ENCODE data around the gene CCDC178. TPM values are rescaled to one million over a fixed set of nuclear protein-coding genes. Genes with fewer than 3 reads are reported as not detected.

CCDC178 gene
- total and polyA plus RNA-seq, 2 donors from 2014 or later = 3.7 to 4.6 TPM

DNA sequence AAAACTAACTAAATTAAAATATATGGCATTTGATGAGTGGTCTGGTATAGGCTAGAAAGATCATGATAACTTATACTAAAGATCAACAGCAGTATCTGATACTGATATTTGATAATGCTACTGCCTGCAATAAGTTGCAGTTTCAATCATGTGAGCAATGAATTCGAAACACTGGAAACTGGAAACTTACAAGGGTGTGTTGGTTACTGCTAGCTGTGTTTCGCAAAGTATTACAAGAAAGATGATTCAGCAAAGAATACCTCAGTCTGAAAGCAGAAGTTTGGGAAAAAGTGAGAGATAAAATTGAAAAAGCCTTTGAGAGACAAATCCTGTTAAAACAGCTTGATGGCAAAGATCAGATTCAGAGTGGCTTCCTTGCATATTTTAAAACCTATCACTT, 294.5 kb downstream of the CCDC178 start:
- Histone ChIP-seq H3K9me3 (ENCODE audit: control insufficient read depth in 2 of 3, insufficient read depth in 1 of 3, low read length in 3 of 3) (peaks cover 0 to 2% (median 0%) of the 10 kb centered on the region in 3 donors), H3K27me3 (ENCODE audit: control insufficient read depth, insufficient read depth, low read length) (no peaks in the 10 kb centered on the region), H3K27ac (ENCODE audit: low read depth in 2 of 2, low read length in 2 of 2) (no peak overlapping the region), H3K4me3 (ENCODE audit: low read length in 3 of 3) (no peak overlapping the region), H3K9ac (ENCODE audit: low read length in 3 of 3) (no peak overlapping the region), H3K36me3 (ENCODE audit: control insufficient read depth in 2 of 3, insufficient read depth in 3 of 3, low read length in 3 of 3) (no peaks in the 10 kb centered on the region), H3K4me1 (ENCODE audit: control insufficient read depth in 2 of 3, insufficient read depth in 2 of 3, low read depth in 1 of 3, low read length in 3 of 3) (no peaks in the 10 kb centered on the region)
- intact Hi-C loops (cut with DNase I) = no loop called here
- TF ChIP-seq, protein P1, sequence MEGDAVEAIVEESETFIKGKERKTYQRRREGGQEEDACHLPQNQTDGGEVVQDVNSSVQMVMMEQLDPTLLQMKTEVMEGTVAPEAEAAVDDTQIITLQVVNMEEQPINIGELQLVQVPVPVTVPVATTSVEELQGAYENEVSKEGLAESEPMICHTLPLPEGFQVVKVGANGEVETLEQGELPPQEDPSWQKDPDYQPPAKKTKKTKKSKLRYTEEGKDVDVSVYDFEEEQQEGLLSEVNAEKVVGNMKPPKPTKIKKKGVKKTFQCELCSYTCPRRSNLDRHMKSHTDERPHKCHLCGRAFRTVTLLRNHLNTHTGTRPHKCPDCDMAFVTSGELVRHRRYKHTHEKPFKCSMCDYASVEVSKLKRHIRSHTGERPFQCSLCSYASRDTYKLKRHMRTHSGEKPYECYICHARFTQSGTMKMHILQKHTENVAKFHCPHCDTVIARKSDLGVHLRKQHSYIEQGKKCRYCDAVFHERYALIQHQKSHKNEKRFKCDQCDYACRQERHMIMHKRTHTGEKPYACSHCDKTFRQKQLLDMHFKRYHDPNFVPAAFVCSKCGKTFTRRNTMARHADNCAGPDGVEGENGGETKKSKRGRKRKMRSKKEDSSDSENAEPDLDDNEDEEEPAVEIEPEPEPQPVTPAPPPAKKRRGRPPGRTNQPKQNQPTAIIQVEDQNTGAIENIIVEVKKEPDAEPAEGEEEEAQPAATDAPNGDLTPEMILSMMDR (IDR thresholded peaks at IDR 0.05; ENCODE audit: borderline replicate concordance, extremely low read depth, insufficient read depth) = no peak
- no peak for DNase-seq
- no peak for FAIRE-seq

DNA sequence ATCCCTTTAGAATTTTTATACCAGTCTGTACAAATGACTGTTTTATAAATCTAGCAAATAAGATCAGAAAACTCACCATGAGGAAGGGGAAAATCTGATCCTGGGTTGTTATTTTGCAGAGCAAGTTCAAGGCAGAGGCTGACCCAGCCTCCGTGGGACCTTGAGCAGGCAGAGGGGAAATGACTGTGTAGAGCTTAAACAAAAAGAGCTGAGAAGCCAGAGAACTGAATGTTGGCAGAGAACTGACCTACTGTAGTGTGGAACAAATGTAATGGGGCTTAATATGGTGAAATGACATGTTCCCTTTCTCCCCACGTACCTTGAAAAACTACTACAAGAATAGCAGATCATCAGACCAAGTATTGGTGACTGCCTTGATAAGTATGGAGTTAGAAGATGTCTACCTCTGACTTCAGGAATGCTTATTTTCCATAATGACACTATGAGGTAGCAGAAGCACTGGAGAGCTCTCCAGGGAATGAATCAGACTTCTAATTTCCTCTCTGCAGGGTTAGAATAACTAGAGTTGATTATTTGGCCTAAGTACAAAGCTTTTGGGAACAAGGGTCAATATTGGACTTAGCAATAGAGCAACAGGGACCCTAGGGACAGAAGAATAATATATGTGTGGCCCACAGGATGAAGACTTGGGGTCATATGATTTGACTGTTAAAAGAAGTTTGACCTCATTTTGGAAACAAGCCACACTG, 304.4 kb downstream of the CCDC178 start:
- DNase-seq (no peak), FAIRE-seq (no peak)
- Histone ChIP-seq H3K4me3 (ENCODE audit: low read length in 3 of 3) (no peak overlapping the region), H3K27ac (ENCODE audit: low read depth in 2 of 2, low read length in 2 of 2) (no peak overlapping the region), H3K4me1 (ENCODE audit: control insufficient read depth in 2 of 3, insufficient read depth in 2 of 3, low read depth in 1 of 3, low read length in 3 of 3) (no peaks in the 10 kb centered on the region), H3K36me3 (ENCODE audit: control insufficient read depth in 2 of 3, insufficient read depth in 3 of 3, low read length in 3 of 3) (no peaks in the 10 kb centered on the region), H3K9me3 (ENCODE audit: control insufficient read depth in 2 of 3, insufficient read depth in 1 of 3, low read length in 3 of 3) (peaks cover 0 to 3% (median 0%) of the 10 kb centered on the region in 3 donors), H3K9ac (ENCODE audit: low read length in 3 of 3) (no peak overlapping the region), H3K27me3 (ENCODE audit: control insufficient read depth, insufficient read depth, low read length) (no peaks in the 10 kb centered on the region)
- TF ChIP-seq, protein P1 (IDR thresholded peaks at IDR 0.05; ENCODE audit: borderline replicate concordance, extremely low read depth, insufficient read depth) = no peak
- intact Hi-C loops (cut with DNase I) = no loop called here

DNA sequence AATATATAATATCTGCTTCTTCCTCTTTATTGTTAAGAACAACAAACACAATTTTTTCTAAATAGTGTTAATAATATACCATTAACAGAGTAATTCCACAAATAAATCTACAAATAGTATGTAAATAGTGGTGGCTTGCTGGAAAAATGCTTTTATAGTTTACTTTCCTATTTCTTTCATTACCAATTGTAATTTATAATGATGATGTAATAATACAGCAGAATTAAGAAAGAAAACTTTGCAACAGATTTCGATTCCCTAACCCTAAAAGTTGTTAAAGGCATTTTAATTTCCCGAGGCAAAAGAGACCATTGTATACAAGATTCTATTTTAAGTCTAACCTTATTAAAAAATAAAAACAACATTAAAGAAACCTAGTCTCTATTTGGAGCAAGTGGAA, 307.9 kb downstream of the CCDC178 start:
- H3K9me3 ChIP-seq (ENCODE audit: control insufficient read depth in 2 of 3, insufficient read depth in 1 of 3, low read length in 3 of 3) = no peaks in the 10 kb centered on the region
- no peak overlapping the region for H3K9ac ChIP-seq (ENCODE audit: low read length in 3 of 3)
- no peaks in the 10 kb centered on the region for H3K36me3 ChIP-seq (ENCODE audit: control insufficient read depth in 2 of 3, insufficient read depth in 3 of 3, low read length in 3 of 3)
- H3K27ac ChIP-seq (ENCODE audit: low read depth in 2 of 2, low read length in 2 of 2) = no peak overlapping the region
- no peak for FAIRE-seq
- no peaks in the 10 kb centered on the region for H3K4me1 ChIP-seq (ENCODE audit: control insufficient read depth in 2 of 3, insufficient read depth in 2 of 3, low read depth in 1 of 3, low read length in 3 of 3)
- DNase-seq = no peak
- intact Hi-C loops (cut with DNase I) = no loop called here
- no peaks in the 10 kb centered on the region for H3K27me3 ChIP-seq (ENCODE audit: control insufficient read depth, insufficient read depth, low read length)
- TF ChIP-seq, protein P1 (IDR thresholded peaks at IDR 0.05; ENCODE audit: borderline replicate concordance, extremely low read depth, insufficient read depth) = no peak
- H3K4me3 ChIP-seq (ENCODE audit: low read length in 3 of 3) = no peak overlapping the region
